ENCODE measurements around the gene OR2A14. TPM values are rescaled to one million over a fixed set of nuclear protein-coding genes. Genes with fewer than 3 reads are reported as not detected.

Gene OR2A14
- total and polyA plus RNA-seq, 2 donors from 2014 or later = not detected

DNA sequence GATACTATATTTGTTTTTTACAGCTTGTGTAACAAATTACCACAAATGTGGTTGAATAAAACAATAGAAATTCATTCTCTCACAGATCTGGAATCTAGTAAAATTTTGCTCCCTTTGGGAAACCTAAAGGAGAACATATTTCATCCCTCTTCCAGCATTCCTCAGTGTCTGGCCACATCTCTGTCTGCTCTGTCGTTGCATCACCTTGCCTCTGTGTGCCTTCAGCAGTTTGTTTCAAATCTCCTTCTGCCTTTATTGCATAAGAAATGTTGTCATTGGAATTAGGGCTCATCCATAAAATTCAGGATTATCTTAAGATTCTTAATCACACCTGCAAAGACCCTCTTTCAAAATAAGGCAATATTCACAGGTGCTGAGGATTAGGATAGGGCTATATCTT lies 14.5 kb downstream of the OR2A14 start:
- H3K36me3 ChIP-seq (ENCODE audit: control insufficient read depth in 2 of 3, insufficient read depth in 3 of 3, low read length in 3 of 3) = no peaks in the 10 kb centered on the region
- no peaks in the 10 kb centered on the region for H3K4me1 ChIP-seq (ENCODE audit: control insufficient read depth in 2 of 3, insufficient read depth in 2 of 3, low read depth in 1 of 3, low read length in 3 of 3)
- intact Hi-C loops (cut with DNase I) = no loop called here
- H3K4me3 ChIP-seq (ENCODE audit: low read length in 3 of 3) = no peak overlapping the region
- no peak for FAIRE-seq
- no peak overlapping the region for H3K27ac ChIP-seq (ENCODE audit: low read depth in 2 of 2, low read length in 2 of 2)
- H3K9ac ChIP-seq (ENCODE audit: low read length in 3 of 3) = no peak overlapping the region
- H3K27me3 ChIP-seq (ENCODE audit: control insufficient read depth, insufficient read depth, low read length) = no peaks in the 10 kb centered on the region
- H3K9me3 ChIP-seq (ENCODE audit: control insufficient read depth in 2 of 3, insufficient read depth in 1 of 3, low read length in 3 of 3) = no peaks in the 10 kb centered on the region
- TF ChIP-seq, protein P1, sequence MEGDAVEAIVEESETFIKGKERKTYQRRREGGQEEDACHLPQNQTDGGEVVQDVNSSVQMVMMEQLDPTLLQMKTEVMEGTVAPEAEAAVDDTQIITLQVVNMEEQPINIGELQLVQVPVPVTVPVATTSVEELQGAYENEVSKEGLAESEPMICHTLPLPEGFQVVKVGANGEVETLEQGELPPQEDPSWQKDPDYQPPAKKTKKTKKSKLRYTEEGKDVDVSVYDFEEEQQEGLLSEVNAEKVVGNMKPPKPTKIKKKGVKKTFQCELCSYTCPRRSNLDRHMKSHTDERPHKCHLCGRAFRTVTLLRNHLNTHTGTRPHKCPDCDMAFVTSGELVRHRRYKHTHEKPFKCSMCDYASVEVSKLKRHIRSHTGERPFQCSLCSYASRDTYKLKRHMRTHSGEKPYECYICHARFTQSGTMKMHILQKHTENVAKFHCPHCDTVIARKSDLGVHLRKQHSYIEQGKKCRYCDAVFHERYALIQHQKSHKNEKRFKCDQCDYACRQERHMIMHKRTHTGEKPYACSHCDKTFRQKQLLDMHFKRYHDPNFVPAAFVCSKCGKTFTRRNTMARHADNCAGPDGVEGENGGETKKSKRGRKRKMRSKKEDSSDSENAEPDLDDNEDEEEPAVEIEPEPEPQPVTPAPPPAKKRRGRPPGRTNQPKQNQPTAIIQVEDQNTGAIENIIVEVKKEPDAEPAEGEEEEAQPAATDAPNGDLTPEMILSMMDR (IDR thresholded peaks at IDR 0.05; ENCODE audit: borderline replicate concordance, extremely low read depth, insufficient read depth) = no peak
- DNase-seq = no peak

DNA sequence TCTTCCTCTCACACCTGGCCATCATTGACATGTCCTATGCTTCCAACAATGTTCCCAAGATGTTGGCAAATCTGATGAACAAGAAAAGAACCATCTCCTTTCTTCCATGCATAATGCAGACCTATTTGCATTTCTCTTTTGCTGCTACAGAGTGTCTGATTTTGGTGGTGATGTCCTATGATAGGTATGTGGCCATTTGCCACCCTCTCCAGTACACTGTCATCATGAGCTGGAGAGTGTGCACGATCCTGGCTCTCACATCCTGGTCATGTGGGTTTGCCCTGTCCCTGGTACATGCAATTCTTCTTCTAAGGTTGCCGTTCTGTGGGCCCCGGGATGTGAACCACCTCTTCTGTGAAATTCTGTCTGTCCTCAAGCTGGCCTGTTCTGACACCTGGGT lies 19.2 kb downstream of the OR2A14 start:
- DNase-seq (no peak), FAIRE-seq (no peak)

DNA sequence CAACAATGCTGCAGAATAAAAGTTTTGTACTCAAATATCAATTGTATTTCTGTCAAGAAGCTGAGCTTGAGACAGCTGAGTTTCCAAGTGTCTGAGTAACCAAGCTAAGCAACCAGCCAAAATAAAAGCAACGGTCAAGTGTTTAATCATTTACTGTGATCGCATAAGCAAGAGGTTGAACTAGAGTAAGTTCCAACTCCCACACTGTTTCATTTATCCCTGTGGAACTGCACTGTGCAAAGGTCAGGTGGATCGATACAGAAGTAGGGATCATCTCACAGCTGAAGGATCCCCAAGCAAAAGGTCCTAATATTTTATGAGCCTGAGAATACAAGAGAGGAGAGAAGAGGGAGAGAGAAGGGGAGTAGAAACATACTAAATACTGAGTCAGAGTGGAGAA lies 21.4 kb downstream of the OR2A14 start:
- Histone ChIP-seq H3K36me3 (ENCODE audit: control insufficient read depth in 2 of 3, insufficient read depth in 3 of 3, low read length in 3 of 3) (no peaks in the 10 kb centered on the region), H3K27ac (ENCODE audit: low read depth in 2 of 2, low read length in 2 of 2) (no peak overlapping the region), H3K4me3 (ENCODE audit: low read length in 3 of 3) (no peak overlapping the region), H3K9me3 (ENCODE audit: control insufficient read depth in 2 of 3, insufficient read depth in 1 of 3, low read length in 3 of 3) (peaks cover 0 to 12% (median 6%) of the 10 kb centered on the region in 3 donors), H3K9ac (ENCODE audit: low read length in 3 of 3) (no peak overlapping the region), H3K27me3 (ENCODE audit: control insufficient read depth, insufficient read depth, low read length) (no peaks in the 10 kb centered on the region), H3K4me1 (ENCODE audit: control insufficient read depth in 2 of 3, insufficient read depth in 2 of 3, low read depth in 1 of 3, low read length in 3 of 3) (no peaks in the 10 kb centered on the region)
- FAIRE-seq (no peak), DNase-seq (no peak)
- TF ChIP-seq, protein P1 (IDR thresholded peaks at IDR 0.05; ENCODE audit: borderline replicate concordance, extremely low read depth, insufficient read depth) = no peak
- intact Hi-C loops (cut with DNase I) = no loop called here

More for the DNA sequence above, 19.2 kb downstream of the OR2A14 start:
- Histone ChIP-seq H3K27ac (ENCODE audit: low read depth in 2 of 2, low read length in 2 of 2) (no peak overlapping the region), H3K27me3 (ENCODE audit: control insufficient read depth, insufficient read depth, low read length) (no peaks in the 10 kb centered on the region), H3K36me3 (ENCODE audit: control insufficient read depth in 2 of 3, insufficient read depth in 3 of 3, low read length in 3 of 3) (no peaks in the 10 kb centered on the region), H3K4me1 (ENCODE audit: control insufficient read depth in 2 of 3, insufficient read depth in 2 of 3, low read depth in 1 of 3, low read length in 3 of 3) (no peaks in the 10 kb centered on the region), H3K4me3 (ENCODE audit: low read length in 3 of 3) (no peak overlapping the region), H3K9ac (ENCODE audit: low read length in 3 of 3) (no peak overlapping the region), H3K9me3 (ENCODE audit: control insufficient read depth in 2 of 3, insufficient read depth in 1 of 3, low read length in 3 of 3) (no peaks in the 10 kb centered on the region)
- TF ChIP-seq, protein P1 (IDR thresholded peaks at IDR 0.05; ENCODE audit: borderline replicate concordance, extremely low read depth, insufficient read depth) = no peak
- intact Hi-C loops (cut with DNase I) = no loop called here

DNA sequence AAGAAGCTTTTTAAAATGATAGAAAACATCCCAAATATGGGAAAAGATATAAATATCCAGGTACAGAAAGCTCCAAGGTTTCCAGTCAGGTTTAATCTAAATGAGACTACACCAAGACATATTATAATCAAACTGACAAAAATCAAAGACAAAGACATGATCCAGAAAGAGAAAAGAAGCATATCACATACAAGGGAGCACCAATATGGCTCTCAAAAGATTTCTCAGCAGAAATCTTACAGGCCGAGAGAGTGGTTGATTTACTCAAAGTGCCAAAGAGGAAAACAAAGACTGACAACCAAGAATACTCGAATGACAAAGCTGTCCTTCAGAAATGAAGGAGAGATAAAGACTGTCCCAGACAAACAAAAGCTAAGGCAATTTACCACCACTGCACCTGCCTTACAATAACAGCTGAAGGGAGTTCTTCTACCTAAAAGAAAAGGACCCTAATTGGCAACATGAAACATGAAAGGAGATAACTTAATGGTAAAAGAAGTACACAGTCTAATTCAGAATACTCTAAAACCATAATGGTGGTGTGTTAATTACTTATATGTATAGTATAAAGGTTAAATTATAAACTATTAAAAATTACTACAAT lies 25.4 kb downstream of the OR2A14 start:
- intact Hi-C loops (cut with DNase I) = no loop called here
- Histone ChIP-seq H3K9ac (ENCODE audit: low read length in 3 of 3) (no peak overlapping the region), H3K4me3 (ENCODE audit: low read length in 3 of 3) (no peak overlapping the region), H3K4me1 (ENCODE audit: control insufficient read depth in 2 of 3, insufficient read depth in 2 of 3, low read depth in 1 of 3, low read length in 3 of 3) (no peaks in the 10 kb centered on the region), H3K27ac (ENCODE audit: low read depth in 2 of 2, low read length in 2 of 2) (no peak overlapping the region), H3K27me3 (ENCODE audit: control insufficient read depth, insufficient read depth, low read length) (no peaks in the 10 kb centered on the region), H3K9me3 (ENCODE audit: control insufficient read depth in 2 of 3, insufficient read depth in 1 of 3, low read length in 3 of 3) (peaks cover 0 to 18% (median 10%) of the 10 kb centered on the region in 3 donors), H3K36me3 (ENCODE audit: control insufficient read depth in 2 of 3, insufficient read depth in 3 of 3, low read length in 3 of 3) (no peaks in the 10 kb centered on the region)
- TF ChIP-seq, protein P1 (IDR thresholded peaks at IDR 0.05; ENCODE audit: borderline replicate concordance, extremely low read depth, insufficient read depth) = no peak
- FAIRE-seq (no peak), DNase-seq (no peak)
